ENCODE data around the gene EPHB2.

EPHB2 gene

DNA sequence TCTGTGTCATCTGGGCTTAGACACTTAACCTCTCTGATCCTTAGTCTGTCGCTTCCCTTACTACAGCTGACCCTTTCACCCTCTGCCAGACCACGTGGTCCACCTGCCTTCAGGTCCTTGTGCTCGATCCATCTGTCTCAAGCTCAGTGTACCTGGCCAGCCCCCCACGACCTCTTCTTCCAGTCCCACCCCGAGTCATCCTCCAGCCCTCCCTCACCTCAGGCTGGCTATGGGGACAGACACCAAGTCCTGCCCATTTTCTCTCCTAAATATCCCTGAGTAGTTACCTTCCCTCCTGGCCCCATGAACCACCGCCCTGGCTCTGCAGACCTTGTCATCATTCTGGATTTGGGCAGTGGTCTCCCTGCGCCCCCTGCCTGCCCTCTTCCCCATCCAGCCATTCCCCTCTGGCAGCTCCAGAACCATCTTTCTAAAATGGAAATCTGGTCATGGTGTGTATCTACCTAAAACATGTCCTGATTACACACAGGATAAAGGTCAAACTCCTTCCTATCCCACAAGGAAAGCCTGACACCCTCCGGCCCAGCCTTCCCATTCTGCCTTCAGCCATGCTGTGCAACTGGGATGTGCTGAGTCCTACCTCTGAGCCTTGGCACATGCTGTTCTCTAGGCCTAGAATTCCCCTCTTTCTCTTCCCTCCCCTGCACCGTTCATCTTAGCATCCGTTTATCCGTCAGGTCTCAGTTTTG, 107.6 kb downstream of the EPHB2 start:
- Histone ChIP-seq H3K36me3 (ENCODE audit: insufficient read depth, low read length) (no peaks in the 10 kb centered on the region), H3K4me3 (no peak overlapping the region), H3K9me3 (ENCODE audit: low read depth, low read length) (no peaks in the 10 kb centered on the region), H3K27ac (no peak overlapping the region), H3K9ac (ENCODE audit: insufficient read length) (no peak overlapping the region)
- DNase-seq (ENCODE audit: low read depth, low spot score): no peak
- no peak for TF ChIP-seq POLR2AphosphoS5 (IDR thresholded peaks at IDR 0.05; ENCODE audit: borderline replicate concordance, low read depth, low read length)
- TF ChIP-seq EZH2 (IDR thresholded peaks at IDR 0.05): no peak
- no peak for TF ChIP-seq FOXP2 (optimal IDR thresholded peaks at IDR 0.05; ENCODE audit: control extremely low read depth, extremely low read length, insufficient read depth)

GRCh38 chr1:22819361-22819760, 108.7 kb downstream of the EPHB2 start:
- Histone ChIP-seq H3K9ac (ENCODE audit: insufficient read length) (no peak overlapping the region), H3K4me3 (no peak overlapping the region), H3K9me3 (ENCODE audit: low read depth, low read length) (no peaks in the 10 kb centered on the region), H3K36me3 (ENCODE audit: insufficient read depth, low read length) (no peaks in the 10 kb centered on the region), H3K27ac (no peak overlapping the region)
- TF ChIP-seq POLR2AphosphoS5 (IDR thresholded peaks at IDR 0.05; ENCODE audit: borderline replicate concordance, low read depth, low read length) (no peak), EZH2 (IDR thresholded peaks at IDR 0.05) (no peak), FOXP2 (optimal IDR thresholded peaks at IDR 0.05; ENCODE audit: control extremely low read depth, extremely low read length, insufficient read depth) (no peak)
- DNase-seq (ENCODE audit: low read depth, low spot score): no peak

- Histone ChIP-seq H3K9ac (ENCODE audit: insufficient read length) (no peak overlapping the region), H3K9me3 (ENCODE audit: low read depth, low read length) (no peaks in the 10 kb centered on the region), H3K36me3 (ENCODE audit: insufficient read depth, low read length) (no peaks in the 10 kb centered on the region), H3K4me3 (no peak overlapping the region), H3K27ac (no peak overlapping the region)
- no peak for DNase-seq (ENCODE audit: low read depth, low spot score)
- no peak for TF ChIP-seq FOXP2 (optimal IDR thresholded peaks at IDR 0.05; ENCODE audit: control extremely low read depth, extremely low read length, insufficient read depth)
Observed at GRCh38 chr1:22821027-22821426, 110.4 kb downstream of the EPHB2 start.

- Histone ChIP-seq H3K4me3 (no peak overlapping the region), H3K9me3 (ENCODE audit: low read depth, low read length) (no peaks in the 10 kb centered on the region), H3K9ac (ENCODE audit: insufficient read length) (no peak overlapping the region), H3K27ac (no peak overlapping the region), H3K36me3 (ENCODE audit: insufficient read depth, low read length) (no peaks in the 10 kb centered on the region)
- no peak for TF ChIP-seq FOXP2 (optimal IDR thresholded peaks at IDR 0.05; ENCODE audit: control extremely low read depth, extremely low read length, insufficient read depth)
- TF ChIP-seq POLR2AphosphoS5 (IDR thresholded peaks at IDR 0.05; ENCODE audit: borderline replicate concordance, low read depth, low read length): no peak
- TF ChIP-seq EZH2 (IDR thresholded peaks at IDR 0.05): no peak
- DNase-seq (ENCODE audit: low read depth, low spot score): no peak
Observed at GRCh38 chr1:22822371-22822770, 111.7 kb downstream of the EPHB2 start.

- Histone ChIP-seq H3K27ac (no peak overlapping the region), H3K9me3 (ENCODE audit: low read depth, low read length) (no peaks in the 10 kb centered on the region), H3K36me3 (ENCODE audit: insufficient read depth, low read length) (no peaks in the 10 kb centered on the region), H3K9ac (ENCODE audit: insufficient read length) (no peak overlapping the region), H3K4me3 (no peak overlapping the region)
- no peak for DNase-seq (ENCODE audit: low read depth, low spot score)
- TF ChIP-seq EZH2 (IDR thresholded peaks at IDR 0.05): no peak
- no peak for TF ChIP-seq POLR2AphosphoS5 (IDR thresholded peaks at IDR 0.05; ENCODE audit: borderline replicate concordance, low read depth, low read length)
- TF ChIP-seq FOXP2 (optimal IDR thresholded peaks at IDR 0.05; ENCODE audit: control extremely low read depth, extremely low read length, insufficient read depth): no peak
Observed at GRCh38 chr1:22824466-22824865, 113.8 kb downstream of the EPHB2 start.

GRCh38 chr1:22824975-22825374, 114.3 kb downstream of the EPHB2 start:
- DNase-seq (ENCODE audit: low read depth, low spot score): no peak
- no peak overlapping the region for H3K27ac ChIP-seq
- H3K36me3 ChIP-seq (ENCODE audit: insufficient read depth, low read length): no peaks in the 10 kb centered on the region
- H3K9ac ChIP-seq (ENCODE audit: insufficient read length): no peak overlapping the region
- H3K9me3 ChIP-seq (ENCODE audit: low read depth, low read length): no peaks in the 10 kb centered on the region
- H3K4me3 ChIP-seq: no peak overlapping the region
- no peak for TF ChIP-seq FOXP2 (optimal IDR thresholded peaks at IDR 0.05; ENCODE audit: control extremely low read depth, extremely low read length, insufficient read depth)
- no peak for TF ChIP-seq POLR2AphosphoS5 (IDR thresholded peaks at IDR 0.05; ENCODE audit: borderline replicate concordance, low read depth, low read length)
- no peak for TF ChIP-seq EZH2 (IDR thresholded peaks at IDR 0.05)

DNA sequence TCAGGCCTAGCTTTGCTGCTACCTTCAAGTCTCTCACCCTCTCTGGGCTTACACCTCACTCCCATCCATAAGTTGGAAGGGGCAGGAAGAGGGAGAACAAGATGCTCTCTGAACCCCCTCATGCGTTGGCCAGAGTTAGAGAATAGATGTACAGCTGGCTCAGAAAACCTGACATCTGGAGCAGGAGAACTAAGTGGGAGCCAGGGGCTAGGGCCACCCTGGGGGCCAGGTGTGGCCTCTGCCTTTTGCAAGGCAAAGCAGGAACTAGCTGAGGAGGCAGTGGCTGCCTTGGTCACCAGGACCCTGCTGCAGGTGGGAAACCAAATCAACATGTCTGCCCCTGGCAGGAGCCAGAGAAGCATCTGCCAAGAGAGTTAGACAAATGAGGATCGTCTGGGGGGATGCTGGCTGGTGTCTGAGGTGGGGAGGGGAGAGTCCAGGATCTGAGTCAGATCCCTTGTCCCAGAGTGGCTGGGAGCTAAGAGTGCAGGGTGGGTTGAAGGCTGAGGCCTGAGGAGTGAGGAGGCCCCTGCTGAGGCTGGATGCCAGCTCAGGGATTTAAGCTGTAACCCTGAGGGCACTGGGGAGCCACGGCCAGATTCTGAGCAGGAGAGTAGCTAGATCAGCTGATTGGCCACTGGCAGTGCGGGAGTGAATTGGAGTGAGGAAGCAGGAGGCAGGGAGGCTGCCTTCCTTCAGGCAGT, 115.0 kb downstream of the EPHB2 start:
- DNase-seq (ENCODE audit: low read depth, low spot score): no peak
- TF ChIP-seq EZH2 (IDR thresholded peaks at IDR 0.05) (no peak), FOXP2 (optimal IDR thresholded peaks at IDR 0.05; ENCODE audit: control extremely low read depth, extremely low read length, insufficient read depth) (no peak), POLR2AphosphoS5 (IDR thresholded peaks at IDR 0.05; ENCODE audit: borderline replicate concordance, low read depth, low read length) (no peak)
- Histone ChIP-seq H3K4me3 (no peak overlapping the region), H3K9me3 (ENCODE audit: low read depth, low read length) (no peaks in the 10 kb centered on the region), H3K27ac (no peak overlapping the region), H3K9ac (ENCODE audit: insufficient read length) (no peak overlapping the region), H3K36me3 (ENCODE audit: insufficient read depth, low read length) (no peaks in the 10 kb centered on the region)

DNA sequence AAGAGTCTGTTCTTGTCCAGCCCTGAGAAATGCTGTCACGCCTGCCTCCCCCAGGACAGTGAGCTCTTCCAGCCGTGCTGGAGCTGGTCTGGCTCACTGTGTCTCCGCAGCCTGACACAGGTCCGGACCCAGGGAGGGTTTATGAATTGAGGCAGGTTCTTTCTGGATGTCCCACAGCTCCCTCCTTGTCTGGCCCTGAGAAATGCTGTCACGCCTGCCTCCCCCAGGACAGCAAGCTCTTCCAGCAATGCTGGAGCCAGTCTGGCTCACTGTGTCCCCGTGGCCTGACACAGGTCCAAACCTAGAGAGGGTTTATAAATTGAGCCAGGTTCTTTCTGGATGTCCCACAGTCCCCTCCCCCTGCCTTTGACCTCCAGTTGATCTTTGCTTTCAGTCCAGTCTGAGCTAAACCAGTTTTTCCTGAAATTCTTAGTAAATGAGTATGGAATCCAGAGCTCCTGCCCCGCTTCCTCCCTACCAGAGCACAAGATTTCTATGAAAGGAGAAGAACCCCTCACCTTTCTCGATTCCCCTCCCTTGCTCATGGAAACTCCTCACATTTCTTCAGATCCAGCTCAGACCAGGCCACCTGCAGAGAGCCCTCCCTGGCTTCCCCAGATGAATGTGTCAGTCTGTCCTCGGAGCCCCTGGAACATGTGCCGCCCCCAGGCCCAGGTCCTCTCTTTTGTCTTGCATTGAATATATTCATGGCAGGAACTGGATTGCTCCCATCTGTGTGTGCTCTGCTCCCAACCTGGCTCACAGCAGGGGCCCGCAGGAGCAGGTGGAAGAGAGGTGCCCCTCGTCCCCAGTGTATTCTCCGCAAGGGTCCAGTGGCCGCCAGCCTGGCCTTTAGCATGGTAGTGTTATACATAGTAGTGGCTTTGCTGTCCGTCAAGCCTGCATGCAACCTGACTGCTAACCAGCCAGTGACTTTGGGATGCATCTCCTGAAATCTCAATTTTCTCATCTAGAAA, 116.3 kb downstream of the EPHB2 start:
- no peak overlapping the region for H3K27ac ChIP-seq

More for the DNA sequence above, 116.3 kb downstream of the EPHB2 start:
- H3K36me3 ChIP-seq (ENCODE audit: insufficient read depth, low read length): no peaks in the 10 kb centered on the region
- no peak overlapping the region for H3K9ac ChIP-seq (ENCODE audit: insufficient read length)
- H3K4me3 ChIP-seq: no peak overlapping the region
- TF ChIP-seq POLR2AphosphoS5 (IDR thresholded peaks at IDR 0.05; ENCODE audit: borderline replicate concordance, low read depth, low read length) (no peak), EZH2 (IDR thresholded peaks at IDR 0.05) (no peak), FOXP2 (optimal IDR thresholded peaks at IDR 0.05; ENCODE audit: control extremely low read depth, extremely low read length, insufficient read depth) (no peak)
- no peak for DNase-seq (ENCODE audit: low read depth, low spot score)
- H3K9me3 ChIP-seq (ENCODE audit: low read depth, low read length): no peaks in the 10 kb centered on the region

Measured in SK-N-MC (cell line).